Measurements from ENCODE around the gene TMEM30A. TPM values are rescaled to one million over a fixed set of nuclear protein-coding genes. Genes with fewer than 3 reads are reported as not detected.
A peak's percentile ranks its signal among the peaks of the same experiment; 100 is the strongest.

TMEM30A gene
- total RNA-seq, 1 donor from 2014 or later = 112 TPM

- peaks cover 11% of the 10 kb centered on the region for H3K4me1 Mint-ChIP-seq (ENCODE audit: unreplicated experiment)
- no peak overlapping the region for H3K4me3 Mint-ChIP-seq (ENCODE audit: unreplicated experiment)
- no peaks in the 10 kb centered on the region for H3K9me3 Mint-ChIP-seq (ENCODE audit: unreplicated experiment)
- H3K27me3 Mint-ChIP-seq (ENCODE audit: unreplicated experiment) = no peaks in the 10 kb centered on the region
- no peak overlapping the region for H3K27ac Mint-ChIP-seq (ENCODE audit: unreplicated experiment)
- no peak for DNase-seq (ENCODE audit: extremely low spot score, unreplicated experiment)
- no peaks in the 10 kb centered on the region for H3K36me3 Mint-ChIP-seq (ENCODE audit: unreplicated experiment)
- TF ChIP-seq CTCF (IDR thresholded peaks at IDR 0.05) = no peak
Observed at GRCh38 chr6:75301088-75301487, 16.5 kb upstream of the TMEM30A start.

- Mint-ChIP-seq H3K4me1 (ENCODE audit: unreplicated experiment) (peaks cover 11% of the 10 kb centered on the region), H3K36me3 (ENCODE audit: unreplicated experiment) (no peaks in the 10 kb centered on the region), H3K27ac (ENCODE audit: unreplicated experiment) (peak overlapping the region; percentile 61), H3K9me3 (ENCODE audit: unreplicated experiment) (no peaks in the 10 kb centered on the region), H3K27me3 (ENCODE audit: unreplicated experiment) (no peaks in the 10 kb centered on the region), H3K4me3 (ENCODE audit: unreplicated experiment) (no peak overlapping the region)
- no peak for TF ChIP-seq CTCF (IDR thresholded peaks at IDR 0.05)
- DNase-seq (ENCODE audit: extremely low spot score, unreplicated experiment) = no peak
Observed at GRCh38 chr6:75300531-75300855, 15.9 kb upstream of the TMEM30A start.

GRCh38 chr6:75299801-75300530 lies 15.4 kb upstream of the TMEM30A start:
- H3K9me3 Mint-ChIP-seq (ENCODE audit: unreplicated experiment) = no peaks in the 10 kb centered on the region
- no peaks in the 10 kb centered on the region for H3K27me3 Mint-ChIP-seq (ENCODE audit: unreplicated experiment)

GRCh38 chr6:75296811-75297779 lies 12.5 kb upstream of the TMEM30A start:
- DNase-seq (ENCODE audit: extremely low spot score, unreplicated experiment) = no peak
- no peaks in the 10 kb centered on the region for H3K9me3 Mint-ChIP-seq (ENCODE audit: unreplicated experiment)
- peak; percentile 78 for TF ChIP-seq CTCF (IDR thresholded peaks at IDR 0.05)

More at GRCh38 chr6:75299801-75300530, 15.4 kb upstream of the TMEM30A start:
- peak overlapping the region; percentile 61 for H3K27ac Mint-ChIP-seq (ENCODE audit: unreplicated experiment)
- H3K36me3 Mint-ChIP-seq (ENCODE audit: unreplicated experiment) = no peaks in the 10 kb centered on the region
- no peak for TF ChIP-seq CTCF (IDR thresholded peaks at IDR 0.05)
- H3K4me1 Mint-ChIP-seq (ENCODE audit: unreplicated experiment) = peaks cover 11% of the 10 kb centered on the region
- no peak for DNase-seq (ENCODE audit: extremely low spot score, unreplicated experiment)
- H3K4me3 Mint-ChIP-seq (ENCODE audit: unreplicated experiment) = no peak overlapping the region

GRCh38 chr6:75292555-75292954 lies 8.0 kb upstream of the TMEM30A start:
- H3K27ac Mint-ChIP-seq (ENCODE audit: unreplicated experiment) = no peak overlapping the region
- no peak for TF ChIP-seq CTCF (IDR thresholded peaks at IDR 0.05)
- H3K4me3 Mint-ChIP-seq (ENCODE audit: unreplicated experiment) = no peak overlapping the region
- H3K9me3 Mint-ChIP-seq (ENCODE audit: unreplicated experiment) = no peaks in the 10 kb centered on the region
- no peaks in the 10 kb centered on the region for H3K4me1 Mint-ChIP-seq (ENCODE audit: unreplicated experiment)
- no peaks in the 10 kb centered on the region for H3K27me3 Mint-ChIP-seq (ENCODE audit: unreplicated experiment)
- no peaks in the 10 kb centered on the region for H3K36me3 Mint-ChIP-seq (ENCODE audit: unreplicated experiment)
- DNase-seq (ENCODE audit: extremely low spot score, unreplicated experiment) = no peak

More at GRCh38 chr6:75296811-75297779, 12.5 kb upstream of the TMEM30A start:
- no peaks in the 10 kb centered on the region for H3K27me3 Mint-ChIP-seq (ENCODE audit: unreplicated experiment)
- no peak overlapping the region for H3K27ac Mint-ChIP-seq (ENCODE audit: unreplicated experiment)
- peaks cover 11% of the 10 kb centered on the region for H3K4me1 Mint-ChIP-seq (ENCODE audit: unreplicated experiment)
- no peak overlapping the region for H3K4me3 Mint-ChIP-seq (ENCODE audit: unreplicated experiment)
- H3K36me3 Mint-ChIP-seq (ENCODE audit: unreplicated experiment) = no peaks in the 10 kb centered on the region

All from osteocyte (in vitro differentiated cells).